ENCODE data around the gene PAN3. TPM values are rescaled to one million over a fixed set of nuclear protein-coding genes. Genes with fewer than 3 reads are reported as not detected.

Gene PAN3
- total and polyA plus RNA-seq, 2 experiments from 2014 or later = 7.8 to 25.1 TPM

DNA sequence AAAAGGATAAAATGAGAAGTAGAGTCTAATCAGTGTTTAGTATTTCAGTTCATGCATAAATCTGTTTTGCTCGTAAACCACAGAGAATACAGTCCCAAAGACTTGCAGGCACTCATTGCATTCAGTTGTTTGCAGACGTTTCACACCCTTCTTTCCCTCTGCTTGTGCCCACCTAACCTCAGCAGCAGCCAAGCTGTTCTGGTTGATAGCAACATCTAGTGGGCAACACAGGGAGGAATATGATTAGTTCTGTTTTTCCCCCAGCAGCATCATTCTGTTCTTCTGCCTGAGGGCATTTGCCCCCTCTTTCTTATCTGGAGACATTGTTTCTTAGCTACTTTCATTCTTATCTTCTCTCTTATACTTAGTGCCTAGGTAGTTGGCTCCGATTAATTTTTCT lies 135.6 kb downstream of the PAN3 start:
- Histone ChIP-seq H3K27ac (no peak overlapping the region), H3K27me3 (no peaks in the 10 kb centered on the region), H3K4me1 (ENCODE audit: low read depth) (no peaks in the 10 kb centered on the region), H3K36me3 (peaks cover 9% of the 10 kb centered on the region), H3K9me3 (ENCODE audit: low read depth) (no peaks in the 10 kb centered on the region), H3K4me3 (no peak overlapping the region)
- TF ChIP-seq CTCF (IDR thresholded peaks at IDR 0.05; ENCODE audit: low read depth, low read length) = no peak
- DNase-seq (ENCODE audit: low read depth in 1 of 2, low spot score in 1 of 2) = peak in 1 of 2 donors; percentile 3

- no peak overlapping the region for H3K4me3 ChIP-seq
- H3K9me3 ChIP-seq (ENCODE audit: low read depth) = no peaks in the 10 kb centered on the region
- H3K36me3 ChIP-seq = peaks cover 23% of the 10 kb centered on the region
- TF ChIP-seq CTCF (IDR thresholded peaks at IDR 0.05; ENCODE audit: low read depth, low read length) = no peak
- DNase-seq (ENCODE audit: low read depth in 1 of 2, low spot score in 1 of 2) = no peak
- H3K27ac ChIP-seq = no peak overlapping the region
- H3K27me3 ChIP-seq = no peaks in the 10 kb centered on the region
- no peaks in the 10 kb centered on the region for H3K4me1 ChIP-seq (ENCODE audit: low read depth)
Observed at GRCh38 chr13:28282451-28282850, 144.1 kb downstream of the PAN3 start.

DNA sequence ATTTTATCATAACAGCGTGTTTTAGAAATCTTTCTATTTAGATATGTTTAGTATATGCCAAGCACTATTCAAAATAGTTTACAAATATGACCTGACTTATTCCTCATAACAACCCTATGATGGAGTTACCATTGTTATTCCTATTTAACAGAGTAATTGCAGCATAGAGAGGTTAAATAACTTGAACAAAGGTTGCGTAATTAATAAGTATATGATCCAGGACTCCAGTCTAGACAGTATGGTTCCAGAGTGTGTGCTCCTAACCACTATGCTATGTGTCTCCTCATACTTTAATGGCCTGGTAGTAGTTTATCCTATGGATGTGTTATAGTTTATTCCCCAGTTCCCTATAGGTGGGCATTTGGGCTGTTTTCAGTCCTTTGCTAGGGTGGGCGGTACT lies 145.3 kb downstream of the PAN3 start:
- no peak overlapping the region for H3K4me3 ChIP-seq
- DNase-seq (ENCODE audit: low read depth in 1 of 2, low spot score in 1 of 2) = no peak
- H3K27me3 ChIP-seq = no peaks in the 10 kb centered on the region
- H3K4me1 ChIP-seq (ENCODE audit: low read depth) = no peaks in the 10 kb centered on the region
- H3K9me3 ChIP-seq (ENCODE audit: low read depth) = no peaks in the 10 kb centered on the region
- H3K27ac ChIP-seq = no peak overlapping the region
- peaks cover 30% of the 10 kb centered on the region for H3K36me3 ChIP-seq
- no peak for TF ChIP-seq CTCF (IDR thresholded peaks at IDR 0.05; ENCODE audit: low read depth, low read length)

DNA sequence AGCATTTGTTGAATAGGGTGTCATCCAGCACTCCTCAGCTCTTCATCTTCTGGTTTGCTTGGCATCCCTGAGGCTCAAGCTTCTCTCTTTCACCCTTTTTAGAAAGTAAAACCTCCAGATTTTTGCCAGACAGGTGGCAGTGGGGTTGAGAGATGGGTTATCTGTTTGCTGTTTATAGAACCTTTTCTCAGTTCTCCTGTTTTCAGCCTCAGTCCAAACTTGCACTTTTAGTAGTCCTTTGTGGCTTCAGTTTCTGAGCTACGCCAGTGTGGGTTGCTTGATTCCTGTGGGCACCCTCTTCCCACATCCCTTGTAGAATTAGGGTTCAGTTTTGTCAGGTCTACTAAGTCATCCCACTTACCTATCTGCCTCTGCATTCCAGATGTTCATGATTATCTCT lies 147.9 kb downstream of the PAN3 start:
- H3K4me3 ChIP-seq = no peak overlapping the region
- peaks cover 23% of the 10 kb centered on the region for H3K36me3 ChIP-seq
- no peaks in the 10 kb centered on the region for H3K27me3 ChIP-seq
- DNase-seq (ENCODE audit: low read depth in 1 of 2, low spot score in 1 of 2) = no peak
- TF ChIP-seq CTCF (IDR thresholded peaks at IDR 0.05; ENCODE audit: low read depth, low read length) = no peak
- H3K27ac ChIP-seq = no peak overlapping the region
- H3K9me3 ChIP-seq (ENCODE audit: low read depth) = no peaks in the 10 kb centered on the region
- no peaks in the 10 kb centered on the region for H3K4me1 ChIP-seq (ENCODE audit: low read depth)

DNA sequence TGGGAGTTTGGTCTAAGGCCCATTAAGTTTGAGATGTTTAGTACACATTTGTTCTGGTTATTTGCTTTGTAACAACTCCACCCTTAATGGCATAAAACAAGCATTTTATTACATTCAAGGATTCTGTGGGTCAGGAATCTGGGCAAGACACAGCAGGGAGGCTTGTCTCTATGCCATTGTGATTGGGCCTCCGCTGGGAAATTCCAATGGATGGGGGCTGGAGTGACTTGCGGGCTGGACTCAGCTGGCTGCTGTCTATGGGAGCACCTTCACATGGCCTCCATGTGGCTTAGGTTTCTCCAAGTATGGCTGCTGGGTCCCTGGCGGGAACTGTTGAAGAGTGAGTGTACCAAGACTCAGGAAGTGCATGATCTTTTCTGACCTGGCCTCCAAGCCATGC lies 159.0 kb downstream of the PAN3 start:
- Histone ChIP-seq H3K4me1 (ENCODE audit: low read depth) (no peaks in the 10 kb centered on the region), H3K9me3 (ENCODE audit: low read depth) (no peaks in the 10 kb centered on the region), H3K27ac (no peak overlapping the region), H3K36me3 (peaks cover 18% of the 10 kb centered on the region), H3K4me3 (no peak overlapping the region), H3K27me3 (no peaks in the 10 kb centered on the region)
- TF ChIP-seq CTCF (IDR thresholded peaks at IDR 0.05; ENCODE audit: low read depth, low read length) = no peak
- no peak for DNase-seq (ENCODE audit: low read depth in 1 of 2, low spot score in 1 of 2)

DNA sequence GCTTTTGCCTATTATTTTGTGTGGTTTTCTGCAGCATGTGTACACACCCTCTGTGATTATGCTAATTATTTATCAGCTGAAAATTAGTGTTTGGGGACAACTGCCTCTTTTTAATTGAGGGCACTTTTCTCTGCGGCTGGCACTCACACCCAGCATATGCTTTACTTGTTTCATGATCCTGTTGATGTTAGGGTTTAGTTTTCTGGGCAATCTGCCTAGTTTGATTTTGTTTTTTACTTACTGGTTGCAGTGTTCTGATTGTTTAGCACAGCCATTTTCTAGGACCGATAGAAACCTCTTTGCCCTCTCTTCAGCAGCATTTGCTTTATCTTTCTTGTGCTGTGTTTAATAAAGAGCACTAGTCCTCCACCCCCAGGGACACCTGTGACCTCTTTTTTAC lies 161.6 kb downstream of the PAN3 start:
- Histone ChIP-seq H3K36me3 (no peaks in the 10 kb centered on the region), H3K27me3 (no peaks in the 10 kb centered on the region), H3K9me3 (ENCODE audit: low read depth) (no peaks in the 10 kb centered on the region), H3K4me1 (ENCODE audit: low read depth) (no peaks in the 10 kb centered on the region), H3K4me3 (no peak overlapping the region), H3K27ac (no peak overlapping the region)
- no peak for DNase-seq (ENCODE audit: low read depth in 1 of 2, low spot score in 1 of 2)
- TF ChIP-seq CTCF (IDR thresholded peaks at IDR 0.05; ENCODE audit: low read depth, low read length) = no peak

Data from cardiac muscle cell (in vitro differentiated cells and primary cell).